ENCODE measurements around the gene PRPF6. TPM values are rescaled to one million over a fixed set of nuclear protein-coding genes. Genes with fewer than 3 reads are reported as not detected.

PRPF6 gene
- total and polyA plus RNA-seq, 2 of the 13 experiments (the other 11 are each of a cell fraction or from before 2014, with no cell fraction given): 63.7 to 101 TPM

- no peak for TF ChIP-seq RNF219 (CRISPR knock-in tag; IDR thresholded peaks at IDR 0.05)
- TF ChIP-seq GZF1 (CRISPR knock-in tag; IDR thresholded peaks at IDR 0.05): no peak
- TF ChIP-seq ZNF224 (CRISPR knock-in tag; IDR thresholded peaks at IDR 0.05): no peak
- no peak for TF ChIP-seq PRDM15 (CRISPR knock-in tag; IDR thresholded peaks at IDR 0.05)
- TF ChIP-seq ZNF558 (CRISPR knock-in tag; IDR thresholded peaks at IDR 0.05; ENCODE audit: borderline replicate concordance): no peak
- TF ChIP-seq ZNF740 (CRISPR knock-in tag; IDR thresholded peaks at IDR 0.05): 0 out of 2 replicates have a peak, but pooled peaks have one; percentile 36
- TF ChIP-seq ZNF607 (CRISPR knock-in tag; IDR thresholded peaks at IDR 0.05; ENCODE audit: borderline replicate concordance): peak; percentile 37; the same call in 1 of the 2 replicates
- TF ChIP-seq GTF3A (CRISPR knock-in tag; conservative IDR thresholded peaks at IDR 0.05): no peak
- TF ChIP-seq TOPORS (CRISPR knock-in tag; IDR thresholded peaks at IDR 0.05): no peak
- TF ChIP-seq ZNF629 (CRISPR knock-in tag; conservative IDR thresholded peaks at IDR 0.05): no peak
- no peak for TF ChIP-seq MTERF4 (CRISPR knock-in tag; IDR thresholded peaks at IDR 0.05)
- no peak for TF ChIP-seq ZFP36L2 (CRISPR knock-in tag; IDR thresholded peaks at IDR 0.05)
- TF ChIP-seq ATF5 (CRISPR knock-in tag; IDR thresholded peaks at IDR 0.05; ENCODE audit: low read depth): no peak
- no peak; the same call in 1 of the 2 replicates for TF ChIP-seq ZNF230 (CRISPR knock-in tag; IDR thresholded peaks at IDR 0.05)
- no peak for TF ChIP-seq PLSCR1 (CRISPR knock-in tag; IDR thresholded peaks at IDR 0.05; ENCODE audit: borderline replicate concordance)
- peak; percentile 72; the same call in 1 of the 2 replicates for TF ChIP-seq ZNF777 (CRISPR knock-in tag; IDR thresholded peaks at IDR 0.05)
- TF ChIP-seq ZNF788 (CRISPR knock-in tag; IDR thresholded peaks at IDR 0.05; ENCODE audit: borderline replicate concordance): no peak
- peak; percentile 59; the same call in 1 of the 2 replicates for TF ChIP-seq SSRP1 (CRISPR knock-in tag; IDR thresholded peaks at IDR 0.05)
- no peak for TF ChIP-seq ZNF235 (CRISPR knock-in tag; IDR thresholded peaks at IDR 0.05; ENCODE audit: borderline replicate concordance)
- no peak for TF ChIP-seq ZNF44 (CRISPR knock-in tag; IDR thresholded peaks at IDR 0.05)
- no peak for TF ChIP-seq ZNF225 (CRISPR knock-in tag; IDR thresholded peaks at IDR 0.05)
Observed at GRCh38 chr20:64079273-64080012, 98.5 kb downstream of the PRPF6 start, which contains the start of gene RGS19 (continued).

Measured in HepG2 (cell line).